Right lobe of liver (tissue), 6 donors: ENCODE measurements around the gene LCN10. TPM values are rescaled to one million over a fixed set of nuclear protein-coding genes. Genes with fewer than 3 reads are reported as not detected.

Experiments
- ATAC-seq, 4 donors: fragments of 200-7000 bp; cut with Tn5 transposase; one replicate each; pipeline ENCODE4 v1.9.1; 2020; ENCODE audit warnings: mild to moderate bottlenecking in 4 of 4, moderate library complexity in 4 of 4
- DNase-seq, 3 donors: peaks; one replicate each; pipeline ENCODE4 v3.0.0-alpha.2; 2020
- H3K27ac ChIP-seq, 3 donors: fragments of 200-600 bp; one replicate each; pipeline ENCODE4 v1.8.0; 2022
- H3K27me3 ChIP-seq, 2 donors: fragments of 200-600 bp; one replicate each; pipeline ENCODE4 v1.8.0; 2022
- H3K36me3 ChIP-seq, 4 donors: fragments of 200-600 bp; sonication (generic) in 1 of 4; one replicate each; pipeline versions ENCODE4 v1.5.1 to v1.8.0; 2017 to 2022; ENCODE audit warnings: control low read depth in 1 of 4
- H3K4me1 ChIP-seq, 4 donors: fragments of 200-600 bp; sonication (generic) in 1 of 4; one replicate each; pipeline versions ENCODE4 v1.5.1 to v1.8.0; 2017 to 2022; ENCODE audit warnings: control low read depth in 1 of 4
- H3K4me3 ChIP-seq, 3 donors: fragments of 200-600 bp; one replicate each; pipeline ENCODE4 v1.8.0; 2022
- H3K9me3 ChIP-seq, 4 donors: fragments of 200-600 bp; sonication (generic) in 1 of 4; one replicate each; pipeline versions ENCODE4 v1.5.1 to v1.8.0; 2017 to 2022; ENCODE audit warnings: control low read depth in 1 of 4
- POLR2A ChIP-seq: fragments of 450-650 bp; IDR thresholded peaks from one replicate; pipeline ENCODE4 v1.6.1; 2017; ENCODE audit warnings: antibody characterized with exemption, mild to moderate bottlenecking
- WGBS: methylation state at CpG from one replicate; pipeline ENCODE4 v1.1.6; 2018; ENCODE audit warnings: low coverage, low lambda C conversion rate; ENCODE audit not compliant: insufficient coverage; ENCODE audit errors: missing lambda C conversion rate; 5-methylcytosine and 5-hydroxymethylcytosine counted together
- intact Hi-C, 2 donors: fragments of 100-400 bp; cut with DNase I; formaldehyde crosslinking; loops; one replicate each; pipeline versions ENCODE4 v1.11.2 to v1.14.1; 2022
- total RNA-seq, 6 experiments: library from RNA; depleted of rRNA in 2 of 6; stranded (reverse); fragments of >200 nt in 2 of 6; fragmentation: NEBNext Ultra II Directional in 3 of 6; extraction: Animal tissue kit (Norgen Biotek cat#: 25700) in 3 of 6; gene quantifications; one replicate each; pipeline versions ENCODE4 v1.1.0 to v1.2.4, GENCODE V29; 2016 to 2023
- TF ChIP-seq, protein P1 (sequence below), 4 donors: fragments of 200-600 bp in 3 of 4; fragments of 450-650 bp in 1 of 4; IDR thresholded peaks; one replicate each; pipeline versions ENCODE4 v1.5.1 to v1.8.0; 2016 to 2022; ENCODE audit warnings: antibody characterized with exemption in 4 of 4, mild to moderate bottlenecking in 2 of 4
- donor health status: DM: no; HTN: yes; CAD: no.
- donor health status: DM: no; HTN: no; CAD: no.
- donor health status: DM: no; HTN: no; CAD: no.
- donor health status: DM: no; HTN: yes; CAD: no.
- donor health status: DM: no; HTN: yes; CAD: no.

LCN10 gene
- total RNA-seq, 6 experiments from 2014 or later, result 0.23 to 0.81 (median 0.32) TPM; not detected in 2

DNA sequence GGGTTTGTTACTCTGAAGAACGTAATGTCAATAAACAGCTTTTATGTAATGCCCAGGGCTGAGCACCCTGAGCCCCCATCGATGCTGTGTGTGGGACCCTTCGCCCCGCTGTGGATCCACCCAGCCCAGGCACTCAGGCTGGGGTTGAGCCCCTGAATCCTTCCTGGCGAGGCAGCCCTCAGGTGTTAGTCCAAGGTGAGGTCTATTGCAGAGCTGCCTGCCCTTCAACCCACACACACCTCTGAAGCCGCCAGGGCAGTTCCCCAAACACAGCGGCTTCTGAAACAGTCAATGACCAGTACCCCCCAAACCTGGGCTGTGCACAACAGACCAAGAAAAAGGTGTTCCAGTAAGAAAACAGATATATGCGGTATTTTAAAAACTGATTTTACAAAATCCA, 18.8 kb downstream of the LCN10 start:
- H3K27me3 ChIP-seq, result no peaks in the 10 kb centered on the region
- H3K4me3 ChIP-seq, result no peak overlapping the region
- no peaks in the 10 kb centered on the region for H3K9me3 ChIP-seq
- TF ChIP-seq, protein P1, sequence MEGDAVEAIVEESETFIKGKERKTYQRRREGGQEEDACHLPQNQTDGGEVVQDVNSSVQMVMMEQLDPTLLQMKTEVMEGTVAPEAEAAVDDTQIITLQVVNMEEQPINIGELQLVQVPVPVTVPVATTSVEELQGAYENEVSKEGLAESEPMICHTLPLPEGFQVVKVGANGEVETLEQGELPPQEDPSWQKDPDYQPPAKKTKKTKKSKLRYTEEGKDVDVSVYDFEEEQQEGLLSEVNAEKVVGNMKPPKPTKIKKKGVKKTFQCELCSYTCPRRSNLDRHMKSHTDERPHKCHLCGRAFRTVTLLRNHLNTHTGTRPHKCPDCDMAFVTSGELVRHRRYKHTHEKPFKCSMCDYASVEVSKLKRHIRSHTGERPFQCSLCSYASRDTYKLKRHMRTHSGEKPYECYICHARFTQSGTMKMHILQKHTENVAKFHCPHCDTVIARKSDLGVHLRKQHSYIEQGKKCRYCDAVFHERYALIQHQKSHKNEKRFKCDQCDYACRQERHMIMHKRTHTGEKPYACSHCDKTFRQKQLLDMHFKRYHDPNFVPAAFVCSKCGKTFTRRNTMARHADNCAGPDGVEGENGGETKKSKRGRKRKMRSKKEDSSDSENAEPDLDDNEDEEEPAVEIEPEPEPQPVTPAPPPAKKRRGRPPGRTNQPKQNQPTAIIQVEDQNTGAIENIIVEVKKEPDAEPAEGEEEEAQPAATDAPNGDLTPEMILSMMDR (IDR thresholded peaks at IDR 0.05), result no peak
- no peak for TF ChIP-seq POLR2A
- peaks cover 0 to 17% (median 8%) of the 10 kb centered on the region in 4 donors for H3K4me1 ChIP-seq
- no peak for ATAC-seq
- intact Hi-C loops, result no loop called here
- DNase-seq, result no peak
- WGBS, result 100% methylated on average over 2 of the region's 8 CpGs
- H3K36me3 ChIP-seq, result peaks cover 0 to 39% (median 24%) of the 10 kb centered on the region in 4 donors
- no peak overlapping the region for H3K27ac ChIP-seq

DNA sequence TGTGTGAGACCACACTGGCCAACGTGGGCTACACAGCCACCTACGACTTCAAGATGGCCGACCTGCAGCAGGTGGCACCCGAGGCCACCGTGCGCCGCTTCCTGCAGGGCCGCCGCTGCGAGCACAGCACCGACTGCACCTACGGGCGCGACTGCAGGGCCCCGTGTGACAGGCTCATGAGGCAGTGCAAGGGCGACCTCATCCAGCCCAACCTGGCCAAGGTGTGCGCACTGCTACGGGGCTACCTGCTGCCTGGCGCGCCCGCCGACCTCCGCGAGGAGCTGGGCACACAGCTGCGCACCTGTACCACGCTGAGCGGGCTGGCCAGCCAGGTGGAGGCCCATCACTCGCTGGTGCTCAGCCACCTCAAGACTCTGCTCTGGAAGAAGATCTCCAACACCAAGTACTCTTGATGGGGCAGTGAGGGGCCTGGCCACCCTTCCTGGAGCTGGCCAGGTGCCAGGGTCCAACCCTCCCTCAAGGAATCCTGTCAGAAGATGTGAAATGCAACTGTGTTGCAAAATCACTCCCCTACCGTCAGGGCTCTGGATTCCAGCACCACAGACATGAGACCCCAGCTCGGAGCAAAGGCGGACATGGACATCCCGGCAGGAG, 19.3 kb downstream of the LCN10 start:
- WGBS, result no CpG with 5 or more reads among the region's 32 CpGs
- H3K9me3 ChIP-seq, result no peaks in the 10 kb centered on the region
- no peak overlapping the region for H3K4me3 ChIP-seq
- ATAC-seq (no peak), DNase-seq (no peak)
- H3K4me1 ChIP-seq, result peaks cover 0 to 15% (median 7%) of the 10 kb centered on the region in 4 donors
- intact Hi-C loops, result no loop called here
- H3K27me3 ChIP-seq, result no peaks in the 10 kb centered on the region
- H3K36me3 ChIP-seq, result peaks cover 0 to 39% (median 24%) of the 10 kb centered on the region in 4 donors
- TF ChIP-seq, protein P1 (IDR thresholded peaks at IDR 0.05), result no peak
- no peak for TF ChIP-seq POLR2A
- no peak overlapping the region for H3K27ac ChIP-seq

DNA sequence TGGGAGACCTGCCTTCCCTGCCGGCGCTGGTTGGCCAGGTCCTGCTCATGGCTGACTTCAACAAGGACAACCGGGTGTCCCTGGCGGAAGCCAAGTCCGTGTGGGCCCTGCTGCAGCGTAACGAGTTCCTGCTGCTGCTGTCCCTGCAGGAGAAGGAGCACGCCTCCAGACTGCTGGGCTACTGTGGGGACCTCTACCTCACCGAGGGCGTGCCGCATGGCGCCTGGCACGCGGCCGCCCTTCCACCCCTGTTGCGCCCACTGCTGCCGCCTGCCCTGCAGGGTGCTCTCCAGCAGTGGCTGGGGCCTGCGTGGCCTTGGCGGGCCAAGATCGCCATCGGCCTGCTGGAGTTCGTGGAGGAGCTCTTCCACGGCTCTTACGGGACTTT, 19.8 kb downstream of the LCN10 start:
- DNase-seq, result no peak
- peaks cover 0 to 39% (median 24%) of the 10 kb centered on the region in 4 donors for H3K36me3 ChIP-seq
- no peak for TF ChIP-seq POLR2A
- TF ChIP-seq, protein P1 (IDR thresholded peaks at IDR 0.05), result no peak
- no peak overlapping the region for H3K27ac ChIP-seq
- H3K4me1 ChIP-seq, result peaks cover 0 to 15% (median 7%) of the 10 kb centered on the region in 4 donors
- WGBS, result 90% methylated on average over 2 of the region's 24 CpGs
- intact Hi-C loops, result no loop called here
- H3K4me3 ChIP-seq, result no peak overlapping the region
- no peaks in the 10 kb centered on the region for H3K9me3 ChIP-seq
- ATAC-seq, result no peak
- no peaks in the 10 kb centered on the region for H3K27me3 ChIP-seq

DNA sequence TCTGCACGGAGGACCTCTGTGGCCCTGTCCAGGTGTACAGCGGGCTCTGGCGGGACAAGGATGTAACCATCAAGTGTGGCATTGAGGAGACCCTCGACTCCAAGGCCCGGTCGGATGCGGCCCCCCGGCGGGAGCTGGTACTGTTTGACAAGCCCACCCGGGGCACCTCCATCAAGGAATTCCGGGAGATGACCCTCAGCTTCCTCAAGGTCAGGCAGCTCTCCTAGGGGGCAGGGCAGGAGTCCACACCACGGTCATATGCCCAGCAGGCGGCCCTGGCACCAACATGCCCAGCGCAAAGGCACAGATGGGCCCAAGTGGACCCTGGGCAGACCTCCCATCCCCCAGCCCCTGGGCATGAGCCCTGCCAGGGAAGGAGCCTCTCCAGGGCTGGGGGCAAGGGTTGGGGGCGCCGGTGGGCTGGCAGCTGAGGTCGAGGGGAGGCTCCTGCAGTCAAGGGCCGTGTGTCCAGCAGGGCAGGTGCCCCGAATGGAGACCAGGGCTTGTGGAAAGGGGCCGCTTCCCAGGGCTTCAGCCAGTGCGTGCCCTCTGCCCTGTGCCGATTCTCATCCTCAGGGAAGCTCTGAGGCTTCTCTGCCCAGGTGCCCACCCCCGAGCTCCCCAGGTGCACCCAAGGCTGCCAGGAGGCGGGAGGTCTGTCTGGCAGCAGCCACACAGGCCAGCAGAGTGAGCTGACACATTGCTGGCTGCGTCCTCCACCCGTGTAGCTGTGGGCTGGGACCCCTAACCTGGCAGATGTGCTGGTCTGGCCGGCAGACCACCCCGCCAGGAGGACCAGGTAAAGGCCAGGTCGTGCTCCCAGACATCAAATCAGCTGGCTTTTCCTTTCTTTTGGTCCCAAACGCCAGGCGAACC, 20.4 kb downstream of the LCN10 start:
- Histone ChIP-seq H3K36me3 (peaks cover 0 to 39% (median 24%) of the 10 kb centered on the region in 4 donors), H3K4me1 (peaks cover 0 to 15% (median 7%) of the 10 kb centered on the region in 4 donors), H3K27me3 (no peaks in the 10 kb centered on the region), H3K9me3 (no peaks in the 10 kb centered on the region), H3K4me3 (no peak overlapping the region), H3K27ac (no peak overlapping the region)
- TF ChIP-seq, protein P1 (IDR thresholded peaks at IDR 0.05), result no peak
- TF ChIP-seq POLR2A, result no peak
- intact Hi-C loops, result no loop called here
- DNase-seq (no peak), ATAC-seq (peak in 2 of 4 donors; percentile 15 to 18)
- no CpG with 5 or more reads among the region's 31 CpGs for WGBS
